RWPE1 (cell line): ENCODE measurements around the gene IAH1.

Experiments
- CTCF ChIA-PET: fragments of 350-600 bp; sonication (Branson Sonifier 250); formaldehyde crosslinking; extraction: SDS; loops from one replicate; lab custom pipeline; 2021; lab: Yijun Ruan, JAX
- POLR2A ChIA-PET: fragments of 400-600 bp; formaldehyde crosslinking; extraction: SDS; loops from one replicate; lab custom pipeline; 2020; ENCODE audit warnings: antibody characterized with exemption; ENCODE audit not compliant: low non-redundant PET; lab: Yijun Ruan, JAX
- DNase-seq: peaks from one replicate; pipeline ENCODE4 v3.0.0; 2012; ENCODE audit warnings: low spot score
- H3K27ac ChIP-seq: fragments of 450-650 bp; 2 replicates; pipeline ENCODE4 v1.5.1; 2017
- TF ChIP-seq, protein P1 (sequence below): fragments of 450-650 bp; conservative IDR thresholded peaks from 2 replicates; pipeline ENCODE4 v1.5.1; 2017; ENCODE audit warnings: low read depth, mild to moderate bottlenecking

Gene IAH1

DNA sequence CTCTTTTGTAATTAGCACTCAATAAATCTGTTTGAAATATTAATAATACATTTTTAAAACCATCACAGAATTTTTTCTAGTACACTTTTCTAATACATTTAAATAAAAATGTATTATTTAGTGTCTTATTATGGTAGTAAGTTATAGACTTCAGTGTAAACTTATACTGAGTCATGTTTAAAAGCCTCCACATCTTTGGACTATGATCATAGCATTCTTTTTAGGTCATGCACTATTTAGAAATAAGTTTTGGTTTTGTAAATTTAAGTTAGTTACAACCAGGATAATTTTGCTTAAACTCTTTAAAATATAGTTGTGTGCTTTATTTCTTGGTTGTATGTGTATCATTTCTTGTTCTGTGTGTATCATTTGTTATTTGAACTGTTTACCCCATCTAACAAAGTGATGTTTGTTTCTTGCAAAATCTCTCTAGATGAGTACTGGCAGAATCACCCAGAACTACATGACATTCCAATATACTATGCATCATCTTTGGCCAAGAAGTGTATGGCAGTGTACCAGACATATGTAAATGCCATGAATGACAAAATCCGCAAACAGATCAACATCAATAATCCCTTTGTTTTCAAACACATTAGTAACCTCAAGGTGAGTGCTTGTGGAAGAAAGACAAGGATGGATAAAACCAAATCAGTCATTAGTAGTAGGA is 34.2 kb upstream of the IAH1 start:
- no peak for DNase-seq
- TF ChIP-seq, protein P1, sequence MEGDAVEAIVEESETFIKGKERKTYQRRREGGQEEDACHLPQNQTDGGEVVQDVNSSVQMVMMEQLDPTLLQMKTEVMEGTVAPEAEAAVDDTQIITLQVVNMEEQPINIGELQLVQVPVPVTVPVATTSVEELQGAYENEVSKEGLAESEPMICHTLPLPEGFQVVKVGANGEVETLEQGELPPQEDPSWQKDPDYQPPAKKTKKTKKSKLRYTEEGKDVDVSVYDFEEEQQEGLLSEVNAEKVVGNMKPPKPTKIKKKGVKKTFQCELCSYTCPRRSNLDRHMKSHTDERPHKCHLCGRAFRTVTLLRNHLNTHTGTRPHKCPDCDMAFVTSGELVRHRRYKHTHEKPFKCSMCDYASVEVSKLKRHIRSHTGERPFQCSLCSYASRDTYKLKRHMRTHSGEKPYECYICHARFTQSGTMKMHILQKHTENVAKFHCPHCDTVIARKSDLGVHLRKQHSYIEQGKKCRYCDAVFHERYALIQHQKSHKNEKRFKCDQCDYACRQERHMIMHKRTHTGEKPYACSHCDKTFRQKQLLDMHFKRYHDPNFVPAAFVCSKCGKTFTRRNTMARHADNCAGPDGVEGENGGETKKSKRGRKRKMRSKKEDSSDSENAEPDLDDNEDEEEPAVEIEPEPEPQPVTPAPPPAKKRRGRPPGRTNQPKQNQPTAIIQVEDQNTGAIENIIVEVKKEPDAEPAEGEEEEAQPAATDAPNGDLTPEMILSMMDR: no peak
- ChIA-PET CTCF (no interaction called here), POLR2A (no interaction called here)
- H3K27ac ChIP-seq: no peak overlapping the region

DNA sequence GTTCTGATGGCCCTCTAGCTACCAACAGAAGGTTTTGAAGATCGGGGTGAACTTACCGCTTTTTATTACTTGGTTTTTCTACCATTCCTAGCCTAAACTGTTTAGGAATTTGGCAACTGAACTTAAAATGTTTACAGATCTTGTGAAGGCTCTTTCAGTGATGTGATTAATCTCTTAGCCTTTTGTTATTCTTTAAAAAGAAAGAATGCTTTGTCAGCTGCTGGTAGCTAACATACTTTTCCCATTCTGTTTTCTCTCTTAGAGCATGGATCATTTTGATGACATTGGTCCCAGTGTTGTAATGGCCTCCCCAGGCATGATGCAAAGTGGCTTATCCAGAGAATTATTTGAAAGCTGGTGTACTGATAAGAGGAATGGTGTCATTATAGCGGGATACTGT is 32.8 kb upstream of the IAH1 start:
- ChIA-PET POLR2A (no interaction called here), CTCF (no interaction called here)
- no peak for DNase-seq
- no peak overlapping the region for H3K27ac ChIP-seq
- TF ChIP-seq, protein P1: no peak

DNA sequence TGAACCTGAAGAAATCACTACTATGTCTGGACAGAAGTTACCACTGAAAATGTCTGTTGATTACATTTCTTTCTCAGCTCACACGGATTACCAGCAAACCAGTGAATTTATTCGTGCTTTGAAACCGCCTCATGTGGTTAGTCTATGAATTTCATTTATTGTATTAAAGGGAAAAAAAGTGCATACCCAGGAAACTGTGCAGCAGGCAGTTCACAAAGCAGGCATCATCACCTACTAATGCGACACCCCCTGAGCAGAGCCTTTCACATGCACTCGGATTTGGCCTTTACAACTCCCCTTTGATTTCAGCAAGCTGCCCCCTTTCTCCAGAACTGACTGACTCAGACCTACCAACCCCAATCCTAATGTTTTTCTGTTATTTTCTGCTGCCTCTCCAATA is 30.8 kb upstream of the IAH1 start:
- ChIA-PET POLR2A (no interaction called here), CTCF (no interaction called here)
- TF ChIP-seq, protein P1: no peak
- DNase-seq: no peak
- H3K27ac ChIP-seq: no peak overlapping the region

DNA sequence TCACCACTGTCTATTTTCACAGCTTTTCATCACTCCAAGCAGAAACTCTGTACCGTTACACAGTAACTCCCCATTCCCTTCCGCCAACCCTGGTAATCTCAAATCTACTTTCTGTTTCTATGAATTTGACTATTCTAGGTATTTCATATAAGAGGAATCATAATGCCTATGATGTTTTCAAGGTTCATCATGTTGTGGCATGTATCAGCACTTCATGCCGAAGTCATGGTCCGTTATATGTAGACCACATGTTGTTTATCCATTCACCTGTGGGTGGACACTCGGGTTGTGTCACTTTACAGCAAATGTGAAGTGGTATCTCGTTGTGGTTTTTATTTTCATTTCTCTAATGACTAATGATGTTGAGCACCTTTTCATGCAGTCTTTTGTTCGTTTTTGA is 29.3 kb upstream of the IAH1 start:
- H3K27ac ChIP-seq: no peak overlapping the region
- TF ChIP-seq, protein P1: no peak
- ChIA-PET CTCF (no interaction called here), POLR2A (no interaction called here)
- DNase-seq: no peak

DNA sequence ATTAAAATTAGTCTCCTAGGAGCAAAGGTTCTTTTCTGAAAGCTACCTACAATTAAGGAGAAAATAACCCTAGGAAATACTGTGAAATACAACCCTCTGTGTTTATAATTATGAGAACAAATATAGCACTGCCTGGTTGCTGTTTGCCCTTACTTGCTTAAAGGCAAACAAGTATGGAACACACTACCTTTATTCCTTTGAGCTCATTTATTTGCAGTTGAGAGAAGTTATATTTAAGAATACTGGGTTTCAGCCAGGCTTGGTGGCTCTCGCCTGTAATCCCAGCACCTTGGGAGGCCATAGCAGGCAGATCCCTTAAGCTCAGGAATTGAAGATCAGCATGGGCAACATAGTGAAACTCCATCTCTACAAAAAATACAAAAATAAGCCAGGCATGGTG is 23.1 kb upstream of the IAH1 start:
- no peak overlapping the region for H3K27ac ChIP-seq
- TF ChIP-seq, protein P1: no peak
- POLR2A ChIA-PET: no interaction called here
- no peak for DNase-seq
- CTCF ChIA-PET: no interaction called here

DNA sequence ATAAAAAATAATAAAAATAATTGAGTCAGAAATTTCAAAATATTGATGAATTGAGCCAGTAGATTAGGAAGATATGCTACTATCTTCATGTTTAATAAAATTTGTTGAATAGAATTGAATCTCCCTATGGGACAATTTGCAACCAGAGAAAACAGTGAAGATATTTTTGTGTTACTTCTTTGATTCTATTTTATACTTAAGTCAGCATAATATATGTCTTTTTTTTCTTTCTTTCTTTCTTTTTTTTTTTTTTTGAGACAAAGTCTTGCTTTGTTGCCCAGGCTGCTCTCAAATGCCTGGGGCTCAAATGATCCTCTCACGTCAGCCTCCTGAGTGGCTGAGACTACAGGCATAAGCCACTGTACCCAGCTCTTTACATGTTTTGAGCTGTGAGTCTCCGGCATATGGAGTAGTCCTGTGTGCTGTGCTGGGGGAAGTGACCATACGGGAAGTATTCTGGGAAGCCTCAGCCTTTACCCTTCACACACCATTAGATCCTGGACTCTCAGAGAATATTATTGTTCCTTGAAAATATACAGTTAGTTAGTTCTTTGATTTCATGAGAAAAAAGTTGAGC is 13.8 kb upstream of the IAH1 start:
- TF ChIP-seq, protein P1: no peak
- no peak for DNase-seq
- no peak overlapping the region for H3K27ac ChIP-seq
- CTCF ChIA-PET: no interaction called here
- POLR2A ChIA-PET: no interaction called here
